NCI-H146 (cell line): ENCODE results near the gene OR10H5.
"Not testable (repeated sequence)": the region's sequence is repeated elsewhere in the genome, so short reads cannot be mapped to it uniquely, and the experiment has no call there.

Experiments used
- DNase-seq: peaks from one replicate; lab custom pipeline; 2025; lab: John Stamatoyannopoulos, UW

Gene OR10H5

GRCh38 chr19:15811476-15811875 lies 24.0 kb downstream of the OR10H5 start:
- DNase-seq, result no peak

GRCh38 chr19:15812060-15812722 lies 24.7 kb downstream of the OR10H5 start:
- DNase-seq, result no peak

- DNase-seq, result no peak
These were observed 26.5 kb downstream of the OR10H5 start for GRCh38 chr19:15813916-15814315.

GRCh38 chr19:15815306-15815705 lies 27.8 kb downstream of the OR10H5 start, which contains the start of gene OR10H1:
Gene OR10H1 (minus strand): TSS chr19:15815664. CDS start chr19:15808037, 7,627 bp downstream.
- peak; percentile 16 for DNase-seq

GRCh38 chr19:15820646-15821045 lies 33.2 kb downstream of the OR10H5 start:
- DNase-seq, result no peak

- DNase-seq, result no peak
These were observed 38.3 kb downstream of the OR10H5 start for GRCh38 chr19:15825753-15826152.

GRCh38 chr19:15828121-15828610 lies 40.7 kb downstream of the OR10H5 start:
- DNase-seq, result no peak

GRCh38 chr19:15828611-15829305 lies 41.3 kb downstream of the OR10H5 start:
- DNase-seq, result not testable (repeated sequence)

- DNase-seq, result no peak
These were observed 41.8 kb downstream of the OR10H5 start for GRCh38 chr19:15829306-15829698.

- no peak for DNase-seq
These were observed 42.3 kb downstream of the OR10H5 start for GRCh38 chr19:15829786-15830185.

GRCh38 chr19:15831626-15832025 lies 44.2 kb downstream of the OR10H5 start:
- DNase-seq, result no peak

GRCh38 chr19:15834232-15834631 lies 46.8 kb downstream of the OR10H5 start:
- not testable (repeated sequence) for DNase-seq

GRCh38 chr19:15835565-15836329 lies 48.3 kb downstream of the OR10H5 start:
- DNase-seq, result not testable (repeated sequence)

- peak; percentile 75 for DNase-seq
These were observed 49.1 kb downstream of the OR10H5 start for GRCh38 chr19:15836330-15837220.

GRCh38 chr19:15837221-15837731 lies 49.8 kb downstream of the OR10H5 start:
- no peak for DNase-seq

GRCh38 chr19:15838351-15838750 lies 50.9 kb downstream of the OR10H5 start:
- no peak for DNase-seq

- not testable (repeated sequence) for DNase-seq
These were observed 52.4 kb downstream of the OR10H5 start for GRCh38 chr19:15839888-15840287.

- no peak for DNase-seq
These were observed 53.4 kb downstream of the OR10H5 start for GRCh38 chr19:15840833-15841232.

- no peak for DNase-seq
These were observed 54.6 kb downstream of the OR10H5 start for GRCh38 chr19:15841875-15842569.

- DNase-seq, result no peak
These were observed 55.9 kb downstream of the OR10H5 start for GRCh38 chr19:15843203-15843893.
